ENCODE data around the gene TOR2A. TPM values are rescaled to one million over a fixed set of nuclear protein-coding genes. Genes with fewer than 3 reads are reported as not detected.

Gene TOR2A
- total and polyA plus RNA-seq, 2 donors (not counting 3 experiments of a cell fraction or from before 2014, with no cell fraction given): 19.3 to 23.9 TPM

DNA sequence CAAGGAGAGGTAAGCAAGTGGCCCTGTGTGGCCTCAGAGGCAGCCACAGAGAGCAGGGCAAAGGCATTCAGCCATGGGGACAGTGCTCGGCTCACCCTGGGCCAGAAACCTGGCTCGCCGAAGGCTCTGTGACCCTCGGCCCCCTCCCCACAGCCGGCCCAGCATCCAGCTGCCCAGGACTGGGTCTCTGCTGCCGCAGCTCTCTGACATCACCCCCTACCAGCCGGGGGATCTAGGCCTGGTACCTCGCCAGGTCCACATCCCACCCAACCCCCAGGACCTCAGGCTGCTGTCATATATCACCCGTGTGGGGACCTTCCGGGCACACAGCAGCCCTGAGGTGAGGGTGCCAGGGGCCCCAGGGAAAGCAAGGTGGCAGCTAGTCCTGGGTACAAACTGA is 22.2 kb downstream of the TOR2A start:
- Histone ChIP-seq H4K20me1 (replicated peaks; ENCODE audit: control insufficient read depth, extremely low read depth, insufficient read depth, low read length) (no peaks in the 10 kb centered on the region), H3K9me1 (replicated peaks; ENCODE audit: control insufficient read depth, extremely low read depth, insufficient read depth, low read length) (no peaks in the 10 kb centered on the region), H3K4me2 (ENCODE audit: insufficient read depth, low read length) (no peak overlapping the region), H2AFZ (ENCODE audit: low read depth, low read length) (no peak overlapping the region), H3K27me3 (ENCODE audit: control insufficient read depth in 2 of 2, insufficient read depth in 2 of 2, low read length in 2 of 2) (no peaks in the 10 kb centered on the region), H3K4me1 (ENCODE audit: control insufficient read depth, extremely low read depth, insufficient read depth, low read length) (peaks cover 5% of the 10 kb centered on the region), H3K9me3 (replicated peaks; ENCODE audit: control insufficient read depth, insufficient read depth, low read length) (no peaks in the 10 kb centered on the region), H3K27ac (ENCODE audit: insufficient read depth, low read depth, low read length) (no peak overlapping the region), H3K36me3 (ENCODE audit: control insufficient read depth in 2 of 2, extremely low read depth in 1 of 2, insufficient read depth in 2 of 2, low read length in 2 of 2) (no peaks in the 10 kb centered on the region), H3K4me3 (replicated peaks in 1 of 3; ENCODE audit: insufficient read depth in 1 of 3, low read depth in 1 of 3, low read length in 3 of 3) (no peak overlapping the region), H3K9ac (replicated peaks; ENCODE audit: extremely low read depth, insufficient read depth, low read length) (no peak overlapping the region), H3K79me2 (ENCODE audit: control insufficient read depth, insufficient read depth, low read length) (peaks cover 5% of the 10 kb centered on the region)
- ChIA-PET CTCF (interaction anchor here (1.2 to 3.3 kb wide), 2 partner anchors 11 to 22 kb away, joined by 3 to 9 read pairs; partner anchors contain the start of gene TOR2A), POLR2A (no interaction called here)
- dilution Hi-C loops (cut with MboI; ENCODE audit: extremely low pct_ligation_motif_present, low sequenced_read_pairs): no loop called here
- FAIRE-seq: no peak
- TF ChIP-seq JUN (IDR thresholded peaks at IDR 0.05; ENCODE audit: borderline replicate concordance, insufficient read depth, insufficient read length, low read depth) (no peak), POLR2AphosphoS5 (IDR thresholded peaks at IDR 0.05; ENCODE audit: insufficient read depth, low read depth, low read length) (no peak), POLR2A (IDR thresholded peaks at IDR 0.05; ENCODE audit: low read depth, low read length) (no peak), EZH2 (IDR thresholded peaks at IDR 0.05; ENCODE audit: borderline replicate concordance, low read depth, low read length, severe bottlenecking) (no peak), MYC (IDR thresholded peaks at IDR 0.05; ENCODE audit: low read depth, low read length) (no peak)
- TF ChIP-seq, protein P1, sequence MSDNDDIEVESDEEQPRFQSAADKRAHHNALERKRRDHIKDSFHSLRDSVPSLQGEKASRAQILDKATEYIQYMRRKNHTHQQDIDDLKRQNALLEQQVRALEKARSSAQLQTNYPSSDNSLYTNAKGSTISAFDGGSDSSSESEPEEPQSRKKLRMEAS (IDR thresholded peaks at IDR 0.05; ENCODE audit: insufficient read depth, insufficient read length): no peak
- TF ChIP-seq, protein P2, sequence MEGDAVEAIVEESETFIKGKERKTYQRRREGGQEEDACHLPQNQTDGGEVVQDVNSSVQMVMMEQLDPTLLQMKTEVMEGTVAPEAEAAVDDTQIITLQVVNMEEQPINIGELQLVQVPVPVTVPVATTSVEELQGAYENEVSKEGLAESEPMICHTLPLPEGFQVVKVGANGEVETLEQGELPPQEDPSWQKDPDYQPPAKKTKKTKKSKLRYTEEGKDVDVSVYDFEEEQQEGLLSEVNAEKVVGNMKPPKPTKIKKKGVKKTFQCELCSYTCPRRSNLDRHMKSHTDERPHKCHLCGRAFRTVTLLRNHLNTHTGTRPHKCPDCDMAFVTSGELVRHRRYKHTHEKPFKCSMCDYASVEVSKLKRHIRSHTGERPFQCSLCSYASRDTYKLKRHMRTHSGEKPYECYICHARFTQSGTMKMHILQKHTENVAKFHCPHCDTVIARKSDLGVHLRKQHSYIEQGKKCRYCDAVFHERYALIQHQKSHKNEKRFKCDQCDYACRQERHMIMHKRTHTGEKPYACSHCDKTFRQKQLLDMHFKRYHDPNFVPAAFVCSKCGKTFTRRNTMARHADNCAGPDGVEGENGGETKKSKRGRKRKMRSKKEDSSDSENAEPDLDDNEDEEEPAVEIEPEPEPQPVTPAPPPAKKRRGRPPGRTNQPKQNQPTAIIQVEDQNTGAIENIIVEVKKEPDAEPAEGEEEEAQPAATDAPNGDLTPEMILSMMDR (IDR thresholded peaks at IDR 0.05; ENCODE audit: extremely low read depth in 1 of 2, insufficient read depth in 1 of 2, low read depth in 1 of 2, low read length in 2 of 2): no peak
- intact Hi-C loops (cut with micrococcal nuclease): no loop called here
- no TSS peak for BruUV-seq (replicated peaks)
- no peak for DNase-seq (ENCODE audit: low read depth, low spot score)

Data from endothelial cell of umbilical vein (primary cell).